ENCODE measurements around the gene EFCAB11.

DNA sequence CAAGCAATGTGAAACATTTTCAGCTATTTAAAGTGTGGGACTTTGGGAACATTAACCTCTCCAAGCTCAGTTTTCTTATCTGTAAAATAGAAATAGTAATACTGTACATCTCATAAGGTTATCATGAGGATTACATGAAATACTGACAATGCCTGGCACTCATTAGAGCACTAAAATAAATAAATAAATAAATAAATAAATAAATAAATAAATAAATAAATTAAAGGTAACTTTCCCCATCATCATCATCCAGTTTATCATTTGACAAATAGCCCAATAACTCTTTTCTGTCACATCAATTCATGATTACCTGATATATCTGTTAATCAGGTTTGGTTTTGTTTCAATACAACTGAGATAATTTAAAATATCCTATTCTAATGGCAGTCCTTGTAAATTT lies 48.5 kb downstream of the EFCAB11 start:
- TF ChIP-seq, protein P1, sequence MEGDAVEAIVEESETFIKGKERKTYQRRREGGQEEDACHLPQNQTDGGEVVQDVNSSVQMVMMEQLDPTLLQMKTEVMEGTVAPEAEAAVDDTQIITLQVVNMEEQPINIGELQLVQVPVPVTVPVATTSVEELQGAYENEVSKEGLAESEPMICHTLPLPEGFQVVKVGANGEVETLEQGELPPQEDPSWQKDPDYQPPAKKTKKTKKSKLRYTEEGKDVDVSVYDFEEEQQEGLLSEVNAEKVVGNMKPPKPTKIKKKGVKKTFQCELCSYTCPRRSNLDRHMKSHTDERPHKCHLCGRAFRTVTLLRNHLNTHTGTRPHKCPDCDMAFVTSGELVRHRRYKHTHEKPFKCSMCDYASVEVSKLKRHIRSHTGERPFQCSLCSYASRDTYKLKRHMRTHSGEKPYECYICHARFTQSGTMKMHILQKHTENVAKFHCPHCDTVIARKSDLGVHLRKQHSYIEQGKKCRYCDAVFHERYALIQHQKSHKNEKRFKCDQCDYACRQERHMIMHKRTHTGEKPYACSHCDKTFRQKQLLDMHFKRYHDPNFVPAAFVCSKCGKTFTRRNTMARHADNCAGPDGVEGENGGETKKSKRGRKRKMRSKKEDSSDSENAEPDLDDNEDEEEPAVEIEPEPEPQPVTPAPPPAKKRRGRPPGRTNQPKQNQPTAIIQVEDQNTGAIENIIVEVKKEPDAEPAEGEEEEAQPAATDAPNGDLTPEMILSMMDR (IDR thresholded peaks at IDR 0.05), result no peak
- no peak for TF ChIP-seq POLR2A (IDR thresholded peaks at IDR 0.05)
